NT2/D1 (cell line): ENCODE measurements around the gene FKBP8.

Source experiments
- SUZ12 ChIP-seq: IDR thresholded peaks from 2 replicates; pipeline ENCODE4 v1.6.1; 2011; ENCODE audit not compliant: insufficient read length, insufficient read depth; ENCODE audit errors: extremely low read depth
- YY1 ChIP-seq: IDR thresholded peaks from 2 replicates; pipeline ENCODE4 v1.6.1; 2011; ENCODE audit not compliant: insufficient read length, insufficient read depth
- ZNF274 ChIP-seq: IDR thresholded peaks from 2 replicates; pipeline ENCODE4 v1.6.1; 2011; ENCODE audit warnings: mild to moderate bottlenecking, low read depth, low read length

DNA sequence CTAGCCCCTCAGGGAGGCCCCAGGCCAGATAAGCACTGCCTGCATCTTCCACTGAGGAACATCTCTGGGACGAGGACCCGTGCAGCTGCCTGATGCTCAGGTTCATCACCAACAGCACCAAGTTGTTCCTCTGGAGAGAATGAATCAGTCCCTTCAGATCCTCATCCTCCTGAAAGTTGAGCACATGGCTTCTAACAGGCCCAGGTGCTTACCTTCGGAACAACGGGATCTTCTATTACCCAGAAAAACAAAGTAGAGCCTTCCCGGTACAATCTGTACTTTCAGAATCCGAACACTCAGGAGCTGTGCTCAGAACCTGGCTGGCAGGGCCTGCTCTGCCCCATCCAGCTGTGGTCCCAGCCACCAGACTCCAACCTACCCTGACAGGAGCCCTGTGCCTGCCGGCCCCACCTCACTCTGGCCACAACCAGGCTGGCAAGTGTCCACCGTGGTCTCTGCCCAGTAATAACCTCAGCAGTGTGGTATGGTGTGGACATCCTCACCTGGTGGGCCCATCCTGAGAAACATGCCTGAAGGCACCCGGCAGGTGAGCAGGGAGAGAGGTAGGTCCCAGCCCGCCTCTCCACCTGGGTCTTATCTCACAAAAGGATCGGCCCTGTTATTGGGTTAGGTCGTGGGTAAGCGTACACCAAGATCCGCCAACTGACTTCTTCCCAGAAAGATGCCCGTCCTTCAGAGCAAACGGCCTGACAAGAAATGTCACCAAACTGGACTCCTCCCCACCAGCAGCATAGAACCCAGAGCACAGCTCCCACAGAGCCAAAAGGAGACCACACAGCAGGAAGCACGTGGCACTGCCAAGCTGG lies 55.6 kb downstream of the FKBP8 start:
- TF ChIP-seq ZNF274, result no peak
- no peak for TF ChIP-seq YY1
- no peak for TF ChIP-seq SUZ12
